Upper lobe of right lung (tissue), 1 donor: ENCODE measurements around the gene SLC17A1. TPM values are rescaled to one million over a fixed set of nuclear protein-coding genes. Genes with fewer than 3 reads are reported as not detected.
A peak's percentile ranks its signal among the peaks of the same experiment; 100 is the strongest.

Experiments used
- ATAC-seq: fragments of 200-7000 bp; cut with Tn5 transposase; one replicate; pipeline ENCODE4 v1.9.1; 2020; ENCODE audit warnings: mild to moderate bottlenecking, moderate library complexity
- DNase-seq: peaks from one replicate; pipeline ENCODE4 v3.0.0-alpha.2; 2020
- H3K27ac ChIP-seq: fragments of 200-600 bp; one replicate; pipeline ENCODE4 v1.8.0; 2022
- H3K27me3 ChIP-seq: fragments of 200-600 bp; one replicate; pipeline ENCODE4 v1.8.0; 2022; ENCODE audit warnings: mild to moderate bottlenecking
- H3K36me3 ChIP-seq: fragments of 200-600 bp; one replicate; pipeline ENCODE4 v1.8.0; 2022
- H3K4me1 ChIP-seq: fragments of 200-600 bp; one replicate; pipeline ENCODE4 v1.8.0; 2022
- H3K4me3 ChIP-seq: fragments of 200-600 bp; one replicate; pipeline ENCODE4 v1.8.0; 2022; ENCODE audit warnings: mild to moderate bottlenecking
- H3K9me3 ChIP-seq: fragments of 200-600 bp; one replicate; pipeline ENCODE4 v1.8.0; 2022
- intact Hi-C: fragments of 100-400 bp; cut with DNase I; formaldehyde crosslinking; loops from one replicate; pipeline ENCODE4 v1.11.0; 2022
- total RNA-seq: library from RNA; stranded (reverse); fragmentation: NEBNext Ultra II Directional; extraction: Animal tissue kit (Norgen Biotek cat#: 25700); gene quantifications from one replicate; pipeline ENCODE4 v1.2.1, GENCODE V29; 2021
- TF ChIP-seq, protein P1 (sequence below): fragments of 200-600 bp; IDR thresholded peaks from one replicate; pipeline ENCODE4 v1.8.0; 2022; ENCODE audit warnings: antibody characterized with exemption
- donor health status: DM: no; HTN: yes; CAD: no; lungs with severe emphysema.

SLC17A1 gene
- total RNA-seq, 1 donor from 2014 or later, result not detected

DNA sequence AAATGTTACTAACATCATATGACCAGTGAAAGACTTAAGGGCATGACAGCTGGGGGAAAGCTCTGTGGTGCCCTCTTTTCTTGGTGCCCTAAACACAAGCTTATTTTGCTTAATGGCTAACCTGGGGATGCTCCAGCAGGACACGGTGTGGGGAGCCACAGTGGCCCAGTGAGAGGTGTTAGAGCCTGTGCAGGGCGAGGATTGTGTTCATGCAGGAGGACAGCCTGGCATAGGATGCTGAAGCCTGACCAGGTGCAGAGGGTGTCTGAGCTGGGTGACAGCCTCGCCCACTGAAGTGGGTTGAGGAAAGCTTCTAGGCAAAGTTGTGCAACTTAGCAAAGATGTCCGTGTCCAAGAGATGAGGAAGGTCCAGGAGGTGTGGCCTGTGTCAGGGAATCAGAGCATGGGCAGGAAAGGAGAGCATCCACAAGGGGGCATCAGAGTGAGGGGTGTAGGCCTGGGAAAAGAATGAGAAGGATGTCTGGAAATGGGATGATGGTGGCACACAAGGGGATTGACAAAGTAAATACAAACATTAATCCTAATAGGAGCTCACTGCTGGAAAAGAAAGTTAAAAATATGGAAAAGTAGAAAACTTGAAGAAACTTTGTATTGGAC is 43.4 kb downstream of the SLC17A1 start:
- ATAC-seq, result peak; percentile 95
- TF ChIP-seq, protein P1, sequence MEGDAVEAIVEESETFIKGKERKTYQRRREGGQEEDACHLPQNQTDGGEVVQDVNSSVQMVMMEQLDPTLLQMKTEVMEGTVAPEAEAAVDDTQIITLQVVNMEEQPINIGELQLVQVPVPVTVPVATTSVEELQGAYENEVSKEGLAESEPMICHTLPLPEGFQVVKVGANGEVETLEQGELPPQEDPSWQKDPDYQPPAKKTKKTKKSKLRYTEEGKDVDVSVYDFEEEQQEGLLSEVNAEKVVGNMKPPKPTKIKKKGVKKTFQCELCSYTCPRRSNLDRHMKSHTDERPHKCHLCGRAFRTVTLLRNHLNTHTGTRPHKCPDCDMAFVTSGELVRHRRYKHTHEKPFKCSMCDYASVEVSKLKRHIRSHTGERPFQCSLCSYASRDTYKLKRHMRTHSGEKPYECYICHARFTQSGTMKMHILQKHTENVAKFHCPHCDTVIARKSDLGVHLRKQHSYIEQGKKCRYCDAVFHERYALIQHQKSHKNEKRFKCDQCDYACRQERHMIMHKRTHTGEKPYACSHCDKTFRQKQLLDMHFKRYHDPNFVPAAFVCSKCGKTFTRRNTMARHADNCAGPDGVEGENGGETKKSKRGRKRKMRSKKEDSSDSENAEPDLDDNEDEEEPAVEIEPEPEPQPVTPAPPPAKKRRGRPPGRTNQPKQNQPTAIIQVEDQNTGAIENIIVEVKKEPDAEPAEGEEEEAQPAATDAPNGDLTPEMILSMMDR, result peak; percentile 46
- H3K4me3 ChIP-seq, result no peak overlapping the region
- DNase-seq, result no peak
- H3K27ac ChIP-seq, result no peak overlapping the region
- no peaks in the 10 kb centered on the region for H3K36me3 ChIP-seq
- H3K4me1 ChIP-seq, result no peaks in the 10 kb centered on the region
- intact Hi-C loops, result no loop called here
- H3K27me3 ChIP-seq, result no peaks in the 10 kb centered on the region
- H3K9me3 ChIP-seq, result no peaks in the 10 kb centered on the region

DNA sequence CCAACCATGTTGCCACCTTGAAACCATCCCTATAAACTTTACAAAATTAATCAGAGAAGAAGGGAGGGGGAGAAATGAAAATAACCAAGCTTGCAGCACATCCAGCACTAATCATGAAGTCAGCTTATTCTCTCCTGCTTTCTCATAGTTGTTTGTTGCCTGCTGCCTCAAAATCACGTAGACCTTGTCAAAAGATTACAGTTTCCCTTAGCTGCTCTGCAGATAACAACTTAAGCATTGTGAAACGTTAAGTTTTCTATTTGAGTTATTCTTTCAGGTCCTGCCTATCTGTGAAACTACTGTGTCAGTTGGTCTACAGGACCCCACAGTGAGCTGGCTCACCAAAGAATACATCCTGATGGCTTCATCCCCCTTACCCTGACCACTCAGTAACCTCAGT is 44.4 kb downstream of the SLC17A1 start:
- H3K27me3 ChIP-seq, result no peaks in the 10 kb centered on the region
- TF ChIP-seq, protein P1, result no peak
- no peaks in the 10 kb centered on the region for H3K4me1 ChIP-seq
- no peak for DNase-seq
- H3K36me3 ChIP-seq, result no peaks in the 10 kb centered on the region
- intact Hi-C loops, result no loop called here
- no peak overlapping the region for H3K4me3 ChIP-seq
- no peak overlapping the region for H3K27ac ChIP-seq
- no peaks in the 10 kb centered on the region for H3K9me3 ChIP-seq
- no peak for ATAC-seq

DNA sequence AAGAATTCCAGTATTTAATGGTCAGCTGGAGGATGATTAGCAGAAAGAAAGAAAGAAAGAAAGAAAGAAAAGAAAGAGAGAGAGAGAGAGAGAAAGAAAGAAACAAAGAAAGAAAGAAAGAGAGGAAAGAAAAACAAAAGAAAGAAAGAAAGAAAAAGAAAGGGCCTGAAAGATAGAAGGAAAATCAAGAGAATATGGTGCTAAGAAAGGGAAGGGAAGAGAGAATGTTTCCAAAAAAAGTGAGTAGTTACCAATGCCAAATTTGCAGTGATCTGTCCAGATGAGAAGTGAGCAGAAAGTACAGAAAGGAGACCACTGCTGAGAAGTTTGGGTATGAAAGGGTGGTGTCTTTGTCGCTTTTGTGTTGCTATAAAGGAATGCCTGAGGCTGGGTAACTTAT is 50.7 kb downstream of the SLC17A1 start:
- no peak overlapping the region for H3K4me3 ChIP-seq
- no peaks in the 10 kb centered on the region for H3K4me1 ChIP-seq
- H3K27me3 ChIP-seq, result no peaks in the 10 kb centered on the region
- H3K27ac ChIP-seq, result no peak overlapping the region
- ATAC-seq (no peak), DNase-seq (no peak)
- no peaks in the 10 kb centered on the region for H3K9me3 ChIP-seq
- intact Hi-C loops, result no loop called here
- no peaks in the 10 kb centered on the region for H3K36me3 ChIP-seq
- TF ChIP-seq, protein P1, result no peak

DNA sequence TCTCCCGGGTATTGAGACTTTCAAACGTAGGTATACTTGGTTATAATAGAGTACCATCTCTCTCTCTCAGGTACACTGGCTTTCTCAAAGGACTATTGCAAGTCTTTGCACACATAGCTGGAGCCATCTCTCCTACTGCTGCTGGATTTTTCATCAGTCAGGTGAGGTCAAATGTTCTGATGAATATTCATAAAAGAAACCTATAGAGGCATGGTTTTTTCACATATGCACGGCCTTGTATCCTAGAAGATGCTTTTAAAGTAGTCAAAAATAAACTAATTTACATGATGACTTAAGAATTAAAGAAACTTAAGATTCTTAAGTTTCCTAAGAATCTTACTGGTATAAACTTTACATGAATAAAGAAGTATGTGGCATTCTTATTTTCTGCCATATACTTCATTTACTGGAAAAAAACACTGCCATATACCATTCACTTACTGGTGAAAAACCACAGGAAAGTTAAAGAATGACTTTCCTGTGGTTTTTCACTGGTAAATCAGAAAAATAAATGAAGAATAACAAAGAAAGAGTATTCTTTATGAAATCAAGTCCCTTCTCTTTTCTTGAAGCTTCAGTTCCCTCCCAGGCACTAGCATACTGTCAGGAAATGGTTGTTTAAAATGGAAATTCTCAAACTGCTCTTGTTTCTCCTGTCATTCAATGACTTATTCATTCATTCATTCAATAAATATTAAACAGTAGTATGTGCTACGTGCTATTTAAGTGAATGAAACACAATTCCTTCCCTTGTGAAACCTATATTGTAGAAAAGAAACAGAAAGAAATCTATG is 53.8 kb downstream of the SLC17A1 start:
- Histone ChIP-seq H3K9me3 (no peaks in the 10 kb centered on the region), H3K27me3 (no peaks in the 10 kb centered on the region), H3K36me3 (no peaks in the 10 kb centered on the region), H3K27ac (no peak overlapping the region), H3K4me3 (no peak overlapping the region), H3K4me1 (no peaks in the 10 kb centered on the region)
- DNase-seq (no peak), ATAC-seq (no peak)
- intact Hi-C loops, result no loop called here
- TF ChIP-seq, protein P1, result no peak

DNA sequence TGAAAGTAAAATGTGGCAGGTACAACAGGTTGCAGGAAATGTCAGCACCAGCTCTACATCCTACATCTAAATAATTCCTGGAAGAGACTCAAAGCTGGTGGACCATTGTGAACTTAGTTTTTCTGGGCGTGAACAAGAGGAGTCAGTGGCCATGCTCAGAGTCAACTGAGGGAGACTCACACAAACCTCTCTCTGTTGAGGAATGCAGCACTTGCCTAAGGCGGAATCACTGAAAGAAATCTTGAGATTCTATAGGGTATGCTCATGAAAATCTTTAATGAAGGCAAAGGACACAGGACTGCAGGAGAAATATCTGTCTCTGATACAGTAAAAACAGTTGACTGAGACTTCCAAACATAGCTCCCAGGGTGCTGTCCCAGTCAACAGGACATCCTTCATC is 54.8 kb downstream of the SLC17A1 start:
- Histone ChIP-seq H3K4me1 (no peaks in the 10 kb centered on the region), H3K27ac (no peak overlapping the region), H3K36me3 (no peaks in the 10 kb centered on the region), H3K9me3 (no peaks in the 10 kb centered on the region), H3K4me3 (no peak overlapping the region), H3K27me3 (no peaks in the 10 kb centered on the region)
- TF ChIP-seq, protein P1, result no peak
- ATAC-seq (no peak), DNase-seq (no peak)
- intact Hi-C loops, result no loop called here
